ENCODE measurements around the gene ZNF263. TPM values are rescaled to one million over a fixed set of nuclear protein-coding genes. Genes with fewer than 3 reads are reported as not detected.

The ZNF263 gene
- total RNA-seq = 25.9 TPM
- long read RNA-seq, transcript ZNF263-205 (2 exons, 1,139 nt) = major isoform, 5 of 6 reads
- long read RNA-seq, partial matches to known transcripts = 0 of 6 reads
- long read RNA-seq, other reads (novel, unspliced or antisense) = 1 of 6 reads

- DNase-seq (ENCODE audit: low spot score) = peak; percentile 97
Observed at GRCh38 chr16:3282730-3283542, at the start of gene ZNF263. Gene ZNF263 (plus strand): TSS chr16:3283491. CDS start chr16:3283819, 328 bp downstream.

DNA sequence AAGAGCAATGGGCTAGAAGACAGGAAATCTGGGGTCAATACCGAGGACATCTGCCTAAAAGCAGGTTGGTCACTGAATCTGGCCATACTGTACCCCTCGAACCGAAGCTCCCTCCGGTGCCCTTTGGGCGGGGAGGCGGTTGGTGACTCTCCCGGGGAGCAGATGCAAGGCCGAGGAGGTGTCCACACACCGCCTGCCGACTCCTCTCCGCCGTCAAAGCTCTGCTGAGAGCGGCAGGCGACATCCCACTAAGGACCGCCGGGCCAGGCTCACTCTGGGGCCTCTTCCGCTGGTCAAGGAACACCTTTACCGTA, 48.8 kb upstream of the ZNF263 start:
- DNase-seq (ENCODE audit: low spot score) = no peak

DNA sequence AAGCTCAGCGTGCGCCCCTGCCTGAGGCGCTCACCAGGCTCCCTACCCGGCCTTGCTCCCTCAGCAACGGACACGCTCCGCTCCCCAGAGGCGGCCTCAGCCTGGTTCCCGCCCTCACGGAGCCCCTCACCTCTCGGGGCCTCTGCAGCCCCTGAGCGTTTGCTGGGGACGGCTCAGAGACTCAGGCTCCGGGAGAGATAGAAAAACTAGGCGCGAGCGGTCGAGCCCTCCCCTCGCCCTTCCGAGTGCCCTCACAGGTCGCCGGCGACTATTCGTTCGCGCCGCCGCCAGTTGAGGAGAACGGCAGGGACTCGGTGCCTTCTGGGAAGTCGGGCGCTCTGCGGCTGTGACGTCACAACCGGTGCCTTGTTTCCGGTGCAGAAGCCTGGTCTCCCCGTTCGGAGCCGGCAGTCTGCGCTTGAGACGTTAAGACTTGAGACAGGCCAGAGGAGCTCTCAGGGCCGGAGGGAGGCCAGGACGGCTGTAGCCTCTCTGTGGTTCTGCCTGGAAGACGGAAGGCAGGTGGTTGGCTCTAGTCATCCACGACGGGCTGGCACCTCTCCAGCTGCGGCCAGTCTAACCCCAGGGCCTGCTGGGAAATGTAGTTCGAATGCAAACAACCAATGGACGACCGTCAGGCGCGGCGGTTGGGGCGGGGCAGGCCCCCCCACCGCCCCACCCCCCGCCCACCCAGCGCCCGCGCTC, 48.3 kb upstream of the ZNF263 start, which contains the start of gene ZNF200:
TSS of gene ZNF200 (minus strand) at position 302 of the 705 bp plus-strand sequence. CDS start 1,403 bp downstream, outside the sequence.
- peak; percentile 99 for DNase-seq (ENCODE audit: low spot score)

DNA sequence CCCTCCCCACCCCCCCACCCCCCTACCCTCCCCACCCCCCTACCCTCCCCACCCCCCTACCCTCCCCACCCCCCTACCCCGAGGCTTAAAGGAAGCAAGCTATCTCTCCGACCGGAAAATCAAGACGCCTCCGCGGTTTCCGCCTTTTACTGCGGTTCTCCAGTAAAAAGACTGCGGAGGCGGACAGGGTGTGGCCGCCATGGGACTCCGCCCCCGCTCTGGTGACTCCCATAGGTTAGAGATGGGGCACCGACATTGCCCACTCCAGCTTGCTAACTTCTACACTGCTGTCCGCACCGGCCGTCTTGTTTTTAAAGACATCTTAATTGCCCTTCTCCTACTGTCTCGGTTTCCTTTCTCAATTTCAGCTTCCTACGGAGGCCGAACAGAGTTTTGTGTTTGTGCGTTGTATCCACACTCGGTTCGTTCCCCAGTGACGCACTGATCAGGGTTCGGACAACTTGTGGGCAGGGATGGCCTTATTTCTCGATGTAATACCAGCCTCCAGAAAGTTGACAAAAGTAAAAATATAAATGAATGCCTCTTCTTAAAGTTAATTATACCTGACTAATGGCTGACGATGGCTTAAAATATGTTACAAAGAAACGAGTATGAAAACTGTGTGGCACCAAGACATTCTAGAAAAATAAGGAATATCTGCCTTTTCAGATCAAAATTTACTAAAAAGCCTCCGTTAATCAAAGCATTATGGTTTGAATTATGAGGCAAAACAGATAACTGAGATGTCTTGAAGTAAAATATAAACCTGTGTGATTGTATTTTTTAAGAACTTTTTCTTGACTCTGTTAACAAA, 47.2 kb upstream of the ZNF263 start:
- DNase-seq (ENCODE audit: low spot score) = peak; percentile 88

DNA sequence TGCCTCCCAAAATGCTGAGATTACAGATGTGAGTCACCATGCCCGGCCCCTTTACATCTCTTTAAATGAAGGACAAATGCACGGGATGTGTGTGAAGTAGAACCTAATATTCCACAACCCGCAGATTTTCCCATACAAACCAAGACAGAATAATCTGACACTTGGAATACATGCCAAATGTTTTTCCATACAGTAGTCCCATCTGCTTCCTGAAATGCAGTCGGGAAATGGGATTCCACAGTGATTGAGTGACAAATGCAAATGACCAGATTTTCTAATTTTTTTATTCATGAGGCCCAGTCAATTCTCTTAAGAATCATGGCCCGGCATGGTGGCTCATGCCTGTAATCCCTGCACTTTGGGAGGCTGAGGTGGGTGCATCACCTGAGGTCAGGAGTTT, 41.5 kb upstream of the ZNF263 start:
- DNase-seq (ENCODE audit: low spot score) = no peak

DNA sequence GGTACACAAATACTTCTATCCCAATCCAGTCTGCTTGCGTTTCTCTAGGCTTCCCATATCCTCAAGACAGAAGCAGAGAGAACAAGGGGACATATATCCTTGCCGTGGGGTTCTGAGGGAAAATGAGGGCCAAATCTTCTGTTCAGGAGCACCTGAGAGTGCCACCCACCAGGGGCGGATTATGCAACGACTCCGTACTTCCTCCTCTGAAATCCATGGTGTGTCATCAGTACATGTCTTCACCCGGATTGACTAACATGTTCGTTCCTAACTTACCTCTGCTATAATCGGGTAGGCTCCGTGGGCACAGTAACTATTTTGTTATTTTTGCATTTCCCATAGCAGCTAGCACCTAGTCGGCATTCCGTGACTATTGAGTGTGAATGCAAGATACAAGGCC, 40.6 kb upstream of the ZNF263 start:
- DNase-seq (ENCODE audit: low spot score) = peak; percentile 43

- peak; percentile 28 for DNase-seq (ENCODE audit: low spot score)
Observed at GRCh38 chr16:3243882-3244281, 39.4 kb upstream of the ZNF263 start.

DNA sequence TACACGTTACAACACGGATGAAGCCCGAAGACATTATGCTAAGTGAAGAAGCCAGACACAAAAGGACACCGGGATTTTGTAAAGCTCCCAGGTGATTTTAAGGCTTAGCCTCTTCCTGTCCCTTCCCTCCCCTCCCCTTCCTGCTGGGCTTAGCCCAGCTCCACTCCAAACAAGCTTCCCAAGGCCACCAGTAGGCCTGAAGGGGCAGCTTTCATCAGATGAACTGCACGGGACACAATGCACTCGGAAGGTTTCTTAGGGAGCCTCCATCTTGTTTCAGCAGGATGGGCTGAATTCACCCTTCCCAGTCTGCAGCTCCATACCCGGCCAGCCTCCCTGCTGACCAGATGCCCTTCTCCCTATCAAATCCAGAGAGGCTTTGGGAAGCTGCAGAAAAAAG, 37.3 kb upstream of the ZNF263 start:
- DNase-seq (ENCODE audit: low spot score) = no peak

DNA sequence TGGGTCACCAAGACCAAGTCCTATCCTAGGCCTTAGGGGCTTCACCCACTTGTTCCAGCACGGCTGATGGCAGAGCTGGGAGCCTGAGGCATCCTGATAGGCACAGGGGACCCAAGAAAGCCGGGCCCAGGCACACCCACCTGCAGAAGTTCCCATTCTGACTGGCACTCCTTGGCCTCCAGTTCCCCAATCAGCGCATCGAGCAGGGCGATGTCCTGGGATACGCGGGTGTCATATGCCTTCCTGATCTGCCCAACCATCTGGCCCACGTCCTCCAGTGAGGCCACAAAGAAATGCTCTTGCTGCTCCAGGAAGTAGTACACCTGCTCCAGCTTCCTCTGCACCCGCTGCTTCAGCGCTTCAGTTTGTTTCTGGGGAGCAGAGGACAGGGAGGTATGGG, 36.4 kb upstream of the ZNF263 start:
- DNase-seq (ENCODE audit: low spot score) = no peak

DNA sequence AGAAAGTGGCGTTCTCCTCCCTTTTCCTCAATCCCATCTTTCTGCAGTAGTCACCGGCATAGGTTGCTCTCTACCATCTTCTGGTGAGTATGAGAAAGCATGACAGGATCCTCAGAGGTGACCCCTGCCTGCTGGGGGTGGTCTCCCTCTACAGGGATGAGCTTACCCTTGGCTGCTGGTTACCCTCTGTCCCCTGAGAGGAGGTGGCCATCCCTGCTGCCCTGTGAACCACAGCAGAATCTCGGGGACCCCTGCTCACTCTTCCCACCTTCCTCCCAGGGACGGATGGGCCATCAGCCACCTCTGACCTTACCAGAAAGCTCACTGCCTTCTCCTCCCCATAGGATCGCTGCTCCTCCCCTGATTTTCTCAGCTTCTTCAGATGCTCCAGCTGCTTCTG, 34.7 kb upstream of the ZNF263 start:
- DNase-seq (ENCODE audit: low spot score) = peak; percentile 30

- DNase-seq (ENCODE audit: low spot score) = peak; percentile 20
Observed at GRCh38 chr16:3249020-3249419, 34.3 kb upstream of the ZNF263 start.

DNA sequence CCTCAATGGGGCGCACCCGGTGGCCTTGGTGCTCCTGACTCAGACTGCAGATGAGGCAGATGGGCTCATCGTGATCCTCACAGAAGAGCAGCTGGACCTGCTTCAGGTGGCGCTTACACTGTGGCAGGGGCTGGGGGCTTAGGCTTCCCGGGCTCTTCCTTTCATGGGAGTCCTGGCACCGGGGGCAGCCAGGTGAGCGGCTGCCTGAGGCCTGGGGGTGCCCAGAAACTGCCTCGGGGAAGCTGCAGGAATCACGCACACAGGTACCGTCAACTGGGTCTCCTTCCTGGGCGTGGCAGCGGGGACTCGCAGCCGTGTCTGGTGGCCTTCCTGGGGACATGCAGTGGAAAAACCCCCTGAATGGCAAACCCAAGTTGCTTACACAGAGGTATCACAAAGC, 33.8 kb upstream of the ZNF263 start:
- DNase-seq (ENCODE audit: low spot score) = peak; percentile 62

GRCh38 chr16:3252967-3253366, 30.3 kb upstream of the ZNF263 start:
- no peak for DNase-seq (ENCODE audit: low spot score)

DNA sequence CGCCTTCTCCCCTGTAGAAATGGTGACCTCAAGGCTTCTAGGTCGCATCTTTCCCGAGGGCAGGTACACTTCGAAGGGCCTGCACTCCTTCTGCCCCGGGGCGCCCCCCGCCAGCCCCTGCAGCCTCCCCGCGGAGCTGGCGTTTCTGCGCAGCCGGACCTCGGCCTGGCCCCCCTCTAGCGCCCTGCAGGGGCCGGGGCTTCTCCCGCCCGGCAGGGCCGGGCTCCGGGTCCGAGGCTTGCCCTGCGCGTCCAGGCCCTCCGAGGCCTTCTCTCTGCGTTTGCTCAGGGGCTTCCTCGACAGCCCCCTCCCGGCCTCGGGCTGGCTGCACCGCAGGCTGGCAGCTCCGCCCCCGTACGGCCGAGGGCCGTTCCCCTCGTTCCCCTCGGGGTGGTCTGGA, 29.0 kb upstream of the ZNF263 start:
- peak; percentile 69 for DNase-seq (ENCODE audit: low spot score)

DNA sequence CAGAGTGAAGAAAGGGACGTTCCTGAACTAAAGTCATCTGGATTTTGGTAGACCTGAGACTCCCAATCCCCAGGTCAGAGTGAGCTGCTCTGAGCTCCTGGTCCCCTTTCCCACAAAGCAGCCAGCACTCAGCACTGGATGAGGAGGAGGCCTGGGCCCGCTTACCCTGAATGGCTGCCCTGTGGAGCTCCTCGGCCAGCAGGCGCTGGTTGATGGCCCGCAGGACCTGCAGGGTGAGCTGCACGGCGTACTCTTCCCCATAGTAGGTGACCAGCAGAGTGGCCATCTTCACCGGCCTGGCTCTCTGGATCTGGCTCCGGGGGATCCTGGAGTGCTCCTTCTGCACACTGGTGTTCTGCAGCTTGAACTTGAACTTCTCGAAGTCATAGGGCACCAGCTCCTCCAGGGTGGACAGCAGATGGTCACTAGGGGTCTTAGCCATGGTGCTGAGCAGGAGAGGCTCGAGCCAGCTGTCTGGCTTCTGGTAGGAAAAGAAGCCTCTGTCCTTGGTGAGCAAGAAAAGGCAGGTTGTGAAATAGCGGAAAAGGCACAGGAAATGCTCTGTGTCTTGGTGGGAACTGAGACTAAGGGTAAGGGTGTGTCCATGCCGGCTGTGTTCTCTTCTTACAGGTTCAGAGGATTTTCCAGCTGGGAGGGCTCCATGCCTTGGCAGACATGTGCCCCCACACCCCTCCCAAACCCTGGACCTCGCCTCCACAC, 27.0 kb upstream of the ZNF263 start, which contains the start of gene MEFV:
TSS of gene MEFV (minus strand) at position 488 of the 720 bp plus-strand sequence. CDS start at position 442, 46 bp downstream.
- DNase-seq (ENCODE audit: low spot score) = peak; percentile 85

DNA sequence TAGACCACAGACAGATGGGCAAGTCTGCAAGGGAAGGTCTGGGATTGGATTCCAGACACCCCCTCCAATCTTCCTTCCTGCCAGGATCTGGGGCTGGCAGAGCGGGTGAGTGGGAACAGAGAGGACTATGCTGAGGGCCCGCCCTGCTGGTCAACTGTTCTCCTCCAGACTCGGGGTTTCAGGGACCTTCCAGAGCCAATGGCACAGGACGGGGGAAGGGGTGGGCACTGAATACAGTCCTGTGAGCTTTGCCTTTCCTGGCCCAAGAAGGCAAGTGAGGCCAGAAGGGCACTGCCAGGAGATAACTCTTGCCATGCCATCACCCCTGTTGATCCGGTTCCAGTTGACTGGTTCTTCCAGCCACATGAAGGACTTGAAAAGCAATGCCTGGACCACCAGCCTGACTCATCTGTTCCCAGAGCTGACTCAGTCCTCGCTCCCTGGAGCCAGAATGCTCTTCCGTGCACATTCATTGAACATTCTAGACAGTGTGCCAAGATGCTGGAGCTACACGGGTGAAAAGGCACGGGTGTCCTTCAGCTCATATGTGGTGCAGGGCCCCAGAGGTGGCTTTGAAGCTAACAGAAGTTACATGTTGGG, 26.3 kb upstream of the ZNF263 start:
- peak; percentile 67 for DNase-seq (ENCODE audit: low spot score)

DNA sequence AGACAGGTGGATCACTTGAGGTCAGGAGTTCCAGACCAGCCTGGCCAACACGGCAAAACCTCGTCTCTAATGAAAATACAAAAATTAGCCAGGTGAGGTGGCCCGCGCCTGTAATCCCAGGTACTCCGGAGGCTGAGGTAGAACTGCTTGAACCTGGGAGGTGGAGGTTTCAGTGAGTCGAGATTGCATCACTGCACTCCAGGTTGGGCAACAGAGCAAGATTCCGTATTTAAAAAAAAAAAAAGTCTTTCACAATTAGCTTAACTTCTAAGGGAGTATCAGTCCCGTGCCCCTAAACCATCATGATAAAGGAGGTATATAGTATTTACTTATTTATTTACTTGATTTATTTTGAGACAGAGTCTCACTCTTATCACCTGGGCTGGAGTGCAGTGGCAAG, 23.5 kb upstream of the ZNF263 start:
- no peak for DNase-seq (ENCODE audit: low spot score)

- no peak for DNase-seq (ENCODE audit: low spot score)
Observed at GRCh38 chr16:3262517-3262916, 20.8 kb upstream of the ZNF263 start.

DNA sequence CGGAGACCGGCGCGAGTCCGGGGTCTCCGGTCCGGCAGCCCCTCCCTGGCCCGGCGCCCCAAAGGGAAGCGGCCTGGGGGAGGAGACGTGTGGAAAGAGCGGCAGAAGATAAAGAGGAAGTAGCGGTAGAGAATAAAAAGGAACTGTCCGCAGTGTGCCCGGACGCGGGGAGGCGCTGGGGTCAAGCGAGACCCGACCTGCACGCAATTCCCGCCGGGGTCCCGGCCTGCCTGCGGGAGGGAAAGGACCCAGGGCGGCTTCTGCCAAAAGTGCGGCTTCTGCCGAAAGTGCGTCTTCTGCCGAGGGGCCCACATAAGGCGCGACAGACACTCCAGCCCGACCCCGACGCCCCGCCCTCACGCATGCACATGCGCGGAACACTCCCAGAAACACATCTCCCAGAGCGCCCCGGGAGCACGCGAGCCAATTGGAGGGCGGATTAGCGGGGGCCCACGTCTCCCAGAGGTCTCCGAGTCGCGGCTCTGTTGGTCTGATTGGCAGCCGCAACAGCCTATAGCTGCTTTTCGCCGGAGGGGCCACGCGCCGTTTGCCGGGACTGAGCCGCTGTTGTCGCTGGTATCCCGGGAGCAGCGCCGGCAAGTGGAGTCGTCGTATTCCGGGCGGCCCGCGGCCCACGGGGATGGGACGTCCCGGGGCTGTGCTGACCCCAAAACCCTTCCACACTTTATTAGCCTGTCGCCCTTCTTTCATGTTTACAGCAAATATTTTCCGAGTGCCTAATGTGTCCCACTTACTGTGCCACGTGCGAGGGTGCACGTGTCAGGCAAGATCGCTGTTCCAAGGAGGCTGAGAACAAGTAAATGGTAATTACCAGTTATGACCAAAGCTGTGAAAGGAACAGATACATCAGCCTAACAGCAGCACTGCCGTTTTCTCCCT, 18.9 kb upstream of the ZNF263 start:
- DNase-seq (ENCODE audit: low spot score) = peak; percentile 98
